K562 (cell line): ENCODE results near the gene CYB561A3. TPM values are rescaled to one million over a fixed set of nuclear protein-coding genes. Genes with fewer than 3 reads are reported as not detected.

Experiments used
- ARNT ChIP-seq, 2 experiments: fragments of 450-650 bp; IDR thresholded peaks; 2 replicates each; pipeline ENCODE4 v1.6.1; 2016; ENCODE audit warnings: mild to moderate bottlenecking in 1 of 2
- ATF1 ChIP-seq, 2 experiments: fragments of 450-650 bp in 1 of 2; IDR thresholded peaks; 2 replicates each; pipeline ENCODE4 v1.6.1; 2016; ENCODE audit warnings: missing compliant biosample characterization in 1 of 2, missing genetic modification characterization in 1 of 2
- HOXB6 ChIP-seq: fragments of 250-450 bp; sonication (Bioruptor Pico); IDR thresholded peaks from 2 replicates; pipeline ENCODE4 v1.5.1; 2022; ENCODE audit warnings: mild to moderate bottlenecking, borderline replicate concordance
- KAT2B ChIP-seq: IDR thresholded peaks from one replicate; pipeline ENCODE4 v1.6.1; 2012; ENCODE audit warnings: low read depth, mild to moderate bottlenecking, control low read depth, inconsistent platforms, low read length, moderate library complexity
- LARP7 ChIP-seq: fragments of 450-650 bp; IDR thresholded peaks from 2 replicates; pipeline ENCODE4 v1.6.1; 2016
- LCOR ChIP-seq: sonication (generic); formaldehyde crosslinking; IDR thresholded peaks from 2 replicates; pipeline ENCODE4 v1.8.0; 2022; ENCODE audit warnings: mild to moderate bottlenecking, missing genetic modification reagents
- MEF2A ChIP-seq: IDR thresholded peaks from 2 replicates; pipeline ENCODE4 v1.6.1; 2011; ENCODE audit warnings: low read depth, mild to moderate bottlenecking, low read length, moderate library complexity; ENCODE audit not compliant: control insufficient read depth
- NFYB ChIP-seq: IDR thresholded peaks from 2 replicates; pipeline ENCODE4 v1.6.1; 2011; ENCODE audit warnings: mild to moderate bottlenecking, moderate library complexity; ENCODE audit not compliant: insufficient read length; ENCODE audit errors: extremely low read depth
- NR4A1 ChIP-seq, 2 experiments: fragments of 250-450 bp in 1 of 2; fragments of 450-650 bp in 1 of 2; sonication (Bioruptor Pico) in 1 of 2; IDR thresholded peaks; 2 replicates each; pipeline versions ENCODE4 v1.4.0 to v1.6.1; 2016 to 2020; ENCODE audit warnings: mild to moderate bottlenecking in 2 of 2, missing compliant biosample characterization in 1 of 2, missing genetic modification characterization in 1 of 2, moderate library complexity in 1 of 2
- RBM25 ChIP-seq: fragments of 200-400 bp; formaldehyde crosslinking; IDR thresholded peaks from 2 replicates; pipeline ENCODE4 v1.6.1; 2018; ENCODE audit warnings: low read length, low read depth, moderate library complexity; ENCODE audit not compliant: severe bottlenecking
- ZNF311 ChIP-seq: fragments of 250-450 bp; sonication (Bioruptor Pico); IDR thresholded peaks from 2 replicates; pipeline ENCODE4 v1.4.0; 2020; ENCODE audit warnings: mild to moderate bottlenecking, moderate library complexity
- ZNF445 ChIP-seq: fragments of 250-450 bp; sonication (Bioruptor Pico); IDR thresholded peaks from 2 replicates; pipeline ENCODE4 v1.4.0; 2020; ENCODE audit warnings: low read depth, mild to moderate bottlenecking, moderate library complexity
- polyA plus RNA-seq, 8 experiments: library from polyadenylated mRNA; depleted of rRNA in 4 of 8; stranded (reverse) in 5 of 8; unstranded in 3 of 8; fragments of >200 nt; fragmentation: Nextera tagmentation in 2 of 8; fragmentation: Illumina TruSeq in 1 of 8; extraction: Ambion mirVana in 2 of 8; extraction: Trizol in 1 of 8; gene quantifications; 2 replicates each; pipeline versions ENCODE4 v1.2.1 to v1.2.3, GENCODE V29; 2011 to 2014; ENCODE audit warnings: inconsistent platforms in 1 of 8, missing spikeins in 1 of 8
- total RNA-seq, 7 experiments: library from RNA; depleted of rRNA in 6 of 7; stranded (reverse); fragments of >200 nt in 6 of 7; fragmentation: Illumina TruSeq in 2 of 7; extraction: Trizol in 2 of 7; gene quantifications; 2 replicates each; pipeline versions ENCODE4 v1.2.1 to v1.2.3, GENCODE V29; 2011 to 2021; ENCODE audit warnings: low replicate concordance in 1 of 7
- TF ChIP-seq, protein P1 (sequence below): sonication (generic); formaldehyde crosslinking; IDR thresholded peaks from 2 replicates; pipeline ENCODE4 v1.8.1; 2022; ENCODE audit warnings: missing genetic modification reagents
- TF ChIP-seq, protein P2 (sequence below): fragments of 450-650 bp; IDR thresholded peaks from 2 replicates; pipeline ENCODE4 v1.6.1; 2016; ENCODE audit warnings: low read depth
- TF ChIP-seq, protein P3 (sequence below): fragments of 250-450 bp; sonication (Bioruptor Pico); IDR thresholded peaks from 2 replicates; pipeline ENCODE4 v1.9.0; 2021; ENCODE audit warnings: mild to moderate bottlenecking
- TF ChIP-seq, protein P4 (sequence below): fragments of 150-350 bp; conservative IDR thresholded peaks from 2 replicates; pipeline ENCODE4 v1.6.1; 2014; ENCODE audit warnings: low read length

CYB561A3 gene
- total and polyA plus RNA-seq, 9 of the 15 experiments (the other 6 are each of a cell fraction or from before 2014, with no cell fraction given): 29.2 to 78.9 (median 37.9) TPM

DNA sequence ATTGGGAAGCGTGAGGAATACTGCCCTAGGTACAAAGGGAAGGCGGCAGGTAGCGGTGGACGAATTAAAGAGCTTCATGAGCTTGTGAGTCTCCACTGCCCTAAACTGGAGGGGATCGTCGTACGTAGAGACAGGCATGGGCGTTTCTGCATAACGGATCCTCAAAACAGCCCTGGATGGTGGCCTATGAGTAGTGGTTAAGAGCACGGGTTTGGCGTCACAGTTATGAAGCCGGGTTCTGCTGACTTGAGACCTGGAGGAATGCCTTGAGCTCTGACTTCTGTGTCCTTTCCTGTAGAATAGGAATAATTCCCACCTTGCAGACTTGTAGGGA lies 827 bp upstream of the CYB561A3 start (continued):
- TF ChIP-seq HOXB6: no peak
- TF ChIP-seq, protein P1, sequence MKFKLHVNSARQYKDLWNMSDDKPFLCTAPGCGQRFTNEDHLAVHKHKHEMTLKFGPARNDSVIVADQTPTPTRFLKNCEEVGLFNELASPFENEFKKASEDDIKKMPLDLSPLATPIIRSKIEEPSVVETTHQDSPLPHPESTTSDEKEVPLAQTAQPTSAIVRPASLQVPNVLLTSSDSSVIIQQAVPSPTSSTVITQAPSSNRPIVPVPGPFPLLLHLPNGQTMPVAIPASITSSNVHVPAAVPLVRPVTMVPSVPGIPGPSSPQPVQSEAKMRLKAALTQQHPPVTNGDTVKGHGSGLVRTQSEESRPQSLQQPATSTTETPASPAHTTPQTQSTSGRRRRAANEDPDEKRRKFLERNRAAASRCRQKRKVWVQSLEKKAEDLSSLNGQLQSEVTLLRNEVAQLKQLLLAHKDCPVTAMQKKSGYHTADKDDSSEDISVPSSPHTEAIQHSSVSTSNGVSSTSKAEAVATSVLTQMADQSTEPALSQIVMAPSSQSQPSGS (CRISPR knock-in tag): no peak
- TF ChIP-seq, protein P2, sequence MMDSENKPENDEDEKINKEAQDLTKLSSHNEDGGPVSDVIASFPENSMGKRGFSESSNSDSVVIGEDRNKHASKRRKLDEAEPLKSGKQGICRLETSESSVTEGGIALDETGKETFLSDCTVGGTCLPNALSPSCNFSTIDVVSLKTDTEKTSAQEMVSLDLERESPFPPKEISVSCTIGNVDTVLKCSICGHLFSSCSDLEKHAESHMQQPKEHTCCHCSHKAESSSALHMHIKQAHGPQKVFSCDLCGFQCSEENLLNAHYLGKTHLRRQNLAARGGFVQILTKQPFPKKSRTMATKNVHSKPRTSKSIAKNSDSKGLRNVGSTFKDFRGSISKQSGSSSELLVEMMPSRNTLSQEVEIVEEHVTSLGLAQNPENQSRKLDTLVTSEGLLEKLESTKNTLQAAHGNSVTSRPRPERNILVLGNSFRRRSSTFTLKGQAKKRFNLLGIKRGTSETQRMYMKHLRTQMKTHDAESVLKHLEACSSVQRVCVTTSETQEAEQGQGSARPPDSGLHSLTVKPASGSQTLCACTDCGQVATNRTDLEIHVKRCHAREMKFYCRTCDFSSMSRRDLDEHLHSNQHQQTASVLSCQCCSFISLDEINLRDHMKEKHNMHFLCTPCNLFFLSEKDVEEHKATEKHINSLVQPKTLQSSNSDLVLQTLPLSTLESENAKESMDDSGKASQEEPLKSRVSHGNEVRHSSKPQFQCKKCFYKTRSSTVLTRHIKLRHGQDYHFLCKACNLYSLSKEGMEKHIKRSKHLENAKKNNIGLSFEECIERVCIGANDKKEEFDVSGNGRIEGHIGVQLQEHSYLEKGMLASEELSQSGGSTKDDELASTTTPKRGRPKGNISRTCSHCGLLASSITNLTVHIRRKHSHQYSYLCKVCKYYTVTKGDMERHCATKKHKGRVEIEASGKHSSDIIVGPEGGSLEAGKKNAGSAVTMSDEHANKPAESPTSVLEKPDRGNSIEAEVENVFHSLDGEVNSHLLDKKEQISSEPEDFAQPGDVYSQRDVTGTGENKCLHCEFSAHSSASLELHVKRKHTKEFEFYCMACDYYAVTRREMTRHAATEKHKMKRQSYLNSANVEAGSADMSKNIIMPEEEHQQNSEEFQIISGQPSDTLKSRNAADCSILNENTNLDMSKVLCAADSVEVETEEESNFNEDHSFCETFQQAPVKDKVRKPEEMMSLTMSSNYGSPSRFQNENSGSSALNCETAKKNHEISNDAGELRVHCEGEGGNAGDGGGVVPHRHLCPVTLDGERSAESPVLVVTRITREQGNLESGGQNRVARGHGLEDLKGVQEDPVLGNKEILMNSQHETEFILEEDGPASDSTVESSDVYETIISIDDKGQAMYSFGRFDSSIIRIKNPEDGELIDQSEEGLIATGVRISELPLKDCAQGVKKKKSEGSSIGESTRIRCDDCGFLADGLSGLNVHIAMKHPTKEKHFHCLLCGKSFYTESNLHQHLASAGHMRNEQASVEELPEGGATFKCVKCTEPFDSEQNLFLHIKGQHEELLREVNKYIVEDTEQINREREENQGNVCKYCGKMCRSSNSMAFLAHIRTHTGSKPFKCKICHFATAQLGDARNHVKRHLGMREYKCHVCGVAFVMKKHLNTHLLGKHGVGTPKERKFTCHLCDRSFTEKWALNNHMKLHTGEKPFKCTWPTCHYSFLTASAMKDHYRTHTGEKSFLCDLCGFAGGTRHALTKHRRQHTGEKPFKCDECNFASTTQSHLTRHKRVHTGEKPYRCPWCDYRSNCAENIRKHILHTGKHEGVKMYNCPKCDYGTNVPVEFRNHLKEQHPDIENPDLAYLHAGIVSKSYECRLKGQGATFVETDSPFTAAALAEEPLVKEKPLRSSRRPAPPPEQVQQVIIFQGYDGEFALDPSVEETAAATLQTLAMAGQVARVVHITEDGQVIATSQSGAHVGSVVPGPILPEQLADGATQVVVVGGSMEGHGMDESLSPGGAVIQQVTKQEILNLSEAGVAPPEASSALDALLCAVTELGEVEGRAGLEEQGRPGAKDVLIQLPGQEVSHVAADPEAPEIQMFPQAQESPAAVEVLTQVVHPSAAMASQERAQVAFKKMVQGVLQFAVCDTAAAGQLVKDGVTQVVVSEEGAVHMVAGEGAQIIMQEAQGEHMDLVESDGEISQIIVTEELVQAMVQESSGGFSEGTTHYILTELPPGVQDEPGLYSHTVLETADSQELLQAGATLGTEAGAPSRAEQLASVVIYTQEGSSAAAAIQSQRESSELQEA: peak; percentile 59; the same call in 1 of the 2 replicates
- TF ChIP-seq ATF1 (CRISPR knock-in tag; IDR thresholded peaks at IDR 0.05): no peak
- 0 out of 2 replicates have a peak, but pooled peaks have one; percentile 16 for TF ChIP-seq ATF1 (tag; IDR thresholded peaks at IDR 0.05)
- no peak for TF ChIP-seq NFYB
- no peak for TF ChIP-seq MEF2A
- peak in 1 of 2 experiments; percentile 6; a peak in 1 of 4 replicates for TF ChIP-seq ARNT (IDR thresholded peaks at IDR 0.05)
- TF ChIP-seq, protein P3, sequence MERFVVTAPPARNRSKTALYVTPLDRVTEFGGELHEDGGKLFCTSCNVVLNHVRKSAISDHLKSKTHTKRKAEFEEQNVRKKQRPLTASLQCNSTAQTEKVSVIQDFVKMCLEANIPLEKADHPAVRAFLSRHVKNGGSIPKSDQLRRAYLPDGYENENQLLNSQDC (CRISPR knock-in tag): no peak
- TF ChIP-seq NR4A1 (CRISPR knock-in tag; IDR thresholded peaks at IDR 0.05): no peak
- no peak for TF ChIP-seq NR4A1 (tag; IDR thresholded peaks at IDR 0.05)
- TF ChIP-seq ZNF311 (CRISPR knock-in tag): no peak
- no peak for TF ChIP-seq KAT2B
- TF ChIP-seq ZNF445 (CRISPR knock-in tag): no peak
- TF ChIP-seq, protein P4, sequence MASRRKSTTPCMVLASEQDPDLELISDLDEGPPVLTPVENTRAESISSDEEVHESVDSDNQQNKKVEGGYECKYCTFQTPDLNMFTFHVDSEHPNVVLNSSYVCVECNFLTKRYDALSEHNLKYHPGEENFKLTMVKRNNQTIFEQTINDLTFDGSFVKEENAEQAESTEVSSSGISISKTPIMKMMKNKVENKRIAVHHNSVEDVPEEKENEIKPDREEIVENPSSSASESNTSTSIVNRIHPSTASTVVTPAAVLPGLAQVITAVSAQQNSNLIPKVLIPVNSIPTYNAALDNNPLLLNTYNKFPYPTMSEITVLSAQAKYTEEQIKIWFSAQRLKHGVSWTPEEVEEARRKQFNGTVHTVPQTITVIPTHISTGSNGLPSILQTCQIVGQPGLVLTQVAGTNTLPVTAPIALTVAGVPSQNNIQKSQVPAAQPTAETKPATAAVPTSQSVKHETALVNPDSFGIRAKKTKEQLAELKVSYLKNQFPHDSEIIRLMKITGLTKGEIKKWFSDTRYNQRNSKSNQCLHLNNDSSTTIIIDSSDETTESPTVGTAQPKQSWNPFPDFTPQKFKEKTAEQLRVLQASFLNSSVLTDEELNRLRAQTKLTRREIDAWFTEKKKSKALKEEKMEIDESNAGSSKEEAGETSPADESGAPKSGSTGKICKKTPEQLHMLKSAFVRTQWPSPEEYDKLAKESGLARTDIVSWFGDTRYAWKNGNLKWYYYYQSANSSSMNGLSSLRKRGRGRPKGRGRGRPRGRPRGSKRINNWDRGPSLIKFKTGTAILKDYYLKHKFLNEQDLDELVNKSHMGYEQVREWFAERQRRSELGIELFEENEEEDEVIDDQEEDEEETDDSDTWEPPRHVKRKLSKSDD: no peak
- TF ChIP-seq RBM25: no peak
- no peak for TF ChIP-seq LCOR
- 0 out of 2 replicates have a peak, but pooled peaks have one; percentile 1 for TF ChIP-seq LARP7
